ENCODE results near the gene PRR36.

DNA sequence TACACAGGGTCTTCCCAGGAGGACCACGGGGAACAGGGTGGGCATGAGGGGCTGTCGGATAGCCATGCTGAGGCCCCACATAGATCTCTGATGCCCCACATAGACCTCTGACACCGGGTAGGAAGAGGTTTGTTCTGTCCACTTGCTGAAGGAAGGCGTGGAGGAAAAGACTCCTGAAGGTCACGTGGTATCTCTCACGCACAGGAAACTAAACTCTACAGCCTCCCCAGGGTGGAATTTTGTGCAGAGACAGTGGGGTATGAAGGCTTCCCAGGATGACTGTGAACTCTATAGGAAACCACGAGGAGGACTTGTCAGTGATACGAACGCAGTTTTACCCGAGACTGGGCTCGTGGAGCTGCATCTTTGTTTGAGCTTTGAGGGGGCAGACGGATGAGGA, 41.4 kb downstream of the PRR36 start:
- TF ChIP-seq, protein P1, sequence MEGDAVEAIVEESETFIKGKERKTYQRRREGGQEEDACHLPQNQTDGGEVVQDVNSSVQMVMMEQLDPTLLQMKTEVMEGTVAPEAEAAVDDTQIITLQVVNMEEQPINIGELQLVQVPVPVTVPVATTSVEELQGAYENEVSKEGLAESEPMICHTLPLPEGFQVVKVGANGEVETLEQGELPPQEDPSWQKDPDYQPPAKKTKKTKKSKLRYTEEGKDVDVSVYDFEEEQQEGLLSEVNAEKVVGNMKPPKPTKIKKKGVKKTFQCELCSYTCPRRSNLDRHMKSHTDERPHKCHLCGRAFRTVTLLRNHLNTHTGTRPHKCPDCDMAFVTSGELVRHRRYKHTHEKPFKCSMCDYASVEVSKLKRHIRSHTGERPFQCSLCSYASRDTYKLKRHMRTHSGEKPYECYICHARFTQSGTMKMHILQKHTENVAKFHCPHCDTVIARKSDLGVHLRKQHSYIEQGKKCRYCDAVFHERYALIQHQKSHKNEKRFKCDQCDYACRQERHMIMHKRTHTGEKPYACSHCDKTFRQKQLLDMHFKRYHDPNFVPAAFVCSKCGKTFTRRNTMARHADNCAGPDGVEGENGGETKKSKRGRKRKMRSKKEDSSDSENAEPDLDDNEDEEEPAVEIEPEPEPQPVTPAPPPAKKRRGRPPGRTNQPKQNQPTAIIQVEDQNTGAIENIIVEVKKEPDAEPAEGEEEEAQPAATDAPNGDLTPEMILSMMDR (IDR thresholded peaks at IDR 0.05), result no peak
- TF ChIP-seq POLR2A (IDR thresholded peaks at IDR 0.05; ENCODE audit: low read depth) (no peak), POLR2AphosphoS5 (IDR thresholded peaks at IDR 0.05) (no peak), EP300 (IDR thresholded peaks at IDR 0.05) (no peak)

Data from esophagus muscularis mucosa (tissue), 4 donors.